ENCODE measurements around the gene OXLD1. TPM values are rescaled to one million over a fixed set of nuclear protein-coding genes. Genes with fewer than 3 reads are reported as not detected.

OXLD1 gene
- total RNA-seq, 2 experiments from 2014 or later, result 48.5 to 52.3 TPM

DNA sequence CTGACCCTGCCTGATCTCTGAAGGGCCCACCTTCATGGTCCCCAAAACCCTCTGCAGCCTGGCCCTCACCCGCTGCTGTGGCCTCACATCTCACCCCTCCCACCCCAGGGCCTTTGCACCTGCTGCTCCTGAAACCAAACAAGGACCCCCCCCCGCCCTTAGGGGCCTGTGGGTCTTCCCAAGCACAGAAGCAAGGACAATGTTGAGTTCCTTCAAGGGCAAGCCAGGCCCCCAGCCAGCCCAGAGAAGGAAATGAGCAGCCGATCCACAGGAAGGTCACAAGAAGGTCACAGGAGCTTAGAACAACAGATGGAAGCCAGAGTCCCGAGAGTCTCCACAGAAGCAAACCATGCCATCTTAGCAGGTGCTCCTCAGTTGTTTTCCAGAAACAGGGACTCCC lies 9.6 kb downstream of the OXLD1 start:
- peak overlapping the region; percentile 71 for H3K27ac Mint-ChIP-seq
- CTCF ChIA-PET, result interaction anchor here (0.7 kb wide), 1 partner anchor 56 kb away, joined by 4 read pairs; no protein-coding TSS in a partner anchor

GRCh38 chr17:81656118-81656743 lies 10.2 kb downstream of the OXLD1 start, which contains the start of gene PDE6G:
Gene PDE6G, minus strand, starts transcription at chr17:81656542. Its CDS starts 3,237 bp downstream, at chr17:81653305.
- POLR2A ChIA-PET, result interaction anchor here (1.5 kb wide), 1 partner anchor 10 kb away, joined by 4 read pairs; the partner anchor contains the start of genes CCDC137 and OXLD1
- Mint-ChIP-seq H3K36me3 (ENCODE audit: low read depth) (peaks cover 3% of the 10 kb centered on the region), H3K27me3 (ENCODE audit: low read depth) (no peaks in the 10 kb centered on the region), H3K4me3 (no peak within 1 kb of the TSS), H3K9me3 (ENCODE audit: insufficient read depth) (no peaks in the 10 kb centered on the region), H3K4me1 (ENCODE audit: low read depth) (peaks cover 56% of the 10 kb centered on the region), H3K27ac (peak within 1 kb of the TSS; percentile 71)
- CTCF ChIA-PET, result interaction anchor here (0.7 kb wide), 1 partner anchor 55 kb away, joined by 4 read pairs; no protein-coding TSS in a partner anchor
- ATAC-seq (no peak), DNase-seq (no peak)

More for the DNA sequence above, 9.6 kb downstream of the OXLD1 start:
- Mint-ChIP-seq H3K9me3 (ENCODE audit: insufficient read depth) (no peaks in the 10 kb centered on the region), H3K4me3 (no peak overlapping the region), H3K27me3 (ENCODE audit: low read depth) (no peaks in the 10 kb centered on the region), H3K36me3 (ENCODE audit: low read depth) (peaks cover 2% of the 10 kb centered on the region), H3K4me1 (ENCODE audit: low read depth) (peaks cover 54% of the 10 kb centered on the region)
- ATAC-seq, result no peak
- POLR2A ChIA-PET, result interaction anchor here (1.5 kb wide), 1 partner anchor 9 kb away, joined by 4 read pairs; the partner anchor contains the start of genes CCDC137 and OXLD1
- DNase-seq, result peak; percentile 31

GRCh38 chr17:81655378-81656117 lies 10.9 kb downstream of the OXLD1 start:
- Mint-ChIP-seq H3K27me3 (ENCODE audit: low read depth) (no peaks in the 10 kb centered on the region), H3K4me3 (no peak overlapping the region), H3K36me3 (ENCODE audit: low read depth) (peaks cover 3% of the 10 kb centered on the region), H3K4me1 (ENCODE audit: low read depth) (peaks cover 50% of the 10 kb centered on the region), H3K9me3 (ENCODE audit: insufficient read depth) (no peaks in the 10 kb centered on the region), H3K27ac (no peak overlapping the region)
- DNase-seq (no peak), ATAC-seq (no peak)
- CTCF ChIA-PET, result no interaction called here
- POLR2A ChIA-PET, result no interaction called here

GRCh38 chr17:81652906-81653771 lies 13.3 kb downstream of the OXLD1 start:
- CTCF ChIA-PET, result interaction anchor here (1.4 to 1.5 kb wide), 2 partner anchors 12 to 52 kb away, joined by 3 read pairs; no protein-coding TSS in a partner anchor
- H3K4me3 Mint-ChIP-seq, result peak overlapping the region; percentile 90
- H3K27ac Mint-ChIP-seq, result peak overlapping the region; percentile 96

DNA sequence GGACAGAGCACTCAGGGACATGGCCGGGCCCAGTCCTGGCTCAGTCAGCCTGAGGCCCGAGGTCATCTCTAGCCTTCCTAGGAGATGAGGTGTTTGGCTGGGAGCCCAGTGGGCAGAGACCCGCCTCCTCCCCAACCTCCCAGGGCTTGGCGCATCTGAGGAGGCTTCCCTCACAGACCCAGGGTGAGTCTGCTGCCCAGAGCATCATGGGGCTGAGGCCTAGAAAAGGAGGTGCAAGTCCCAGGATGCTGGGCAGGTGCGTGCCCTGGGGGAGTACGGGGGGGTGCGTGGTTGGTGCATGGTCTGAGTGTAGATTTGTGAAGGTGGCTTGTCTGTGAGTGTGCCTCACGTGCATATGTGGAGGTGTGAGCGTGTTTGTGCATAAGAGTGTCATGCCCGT lies 14.7 kb downstream of the OXLD1 start:
- Mint-ChIP-seq H3K36me3 (ENCODE audit: low read depth) (peaks cover 9% of the 10 kb centered on the region), H3K4me1 (ENCODE audit: low read depth) (peaks cover 41% of the 10 kb centered on the region), H3K4me3 (peak overlapping the region; percentile 23), H3K27ac (peak overlapping the region; percentile 67), H3K27me3 (ENCODE audit: low read depth) (peaks cover 21% of the 10 kb centered on the region), H3K9me3 (ENCODE audit: insufficient read depth) (no peaks in the 10 kb centered on the region)
- POLR2A ChIA-PET, result no interaction called here
- ATAC-seq, result no peak
- CTCF ChIA-PET, result no interaction called here
- no peak for DNase-seq

More at GRCh38 chr17:81652906-81653771, 13.3 kb downstream of the OXLD1 start:
- Mint-ChIP-seq H3K9me3 (ENCODE audit: insufficient read depth) (no peaks in the 10 kb centered on the region), H3K4me1 (ENCODE audit: low read depth) (peaks cover 50% of the 10 kb centered on the region), H3K27me3 (ENCODE audit: low read depth) (peaks cover 9% of the 10 kb centered on the region), H3K36me3 (ENCODE audit: low read depth) (peaks cover 5% of the 10 kb centered on the region)
- DNase-seq (peak; percentile 72), ATAC-seq (peak; percentile 74)
- POLR2A ChIA-PET, result interaction anchor here (1.0 to 1.6 kb wide), 3 partner anchors 10 to 13 kb away, joined by 6 to 12 read pairs (median 8); partner anchors contain the start of genes CCDC137 and OXLD1

- peaks cover 35% of the 10 kb centered on the region for H3K4me1 Mint-ChIP-seq (ENCODE audit: low read depth)
- H3K4me3 Mint-ChIP-seq, result no peak overlapping the region
- no peak overlapping the region for H3K27ac Mint-ChIP-seq
- no peaks in the 10 kb centered on the region for H3K9me3 Mint-ChIP-seq (ENCODE audit: insufficient read depth)
- peaks cover 22% of the 10 kb centered on the region for H3K27me3 Mint-ChIP-seq (ENCODE audit: low read depth)
- ChIA-PET POLR2A (no interaction called here), CTCF (no interaction called here)
- H3K36me3 Mint-ChIP-seq (ENCODE audit: low read depth), result peaks cover 9% of the 10 kb centered on the region
- no peak for DNase-seq
- no peak for ATAC-seq
These were observed 15.5 kb downstream of the OXLD1 start for GRCh38 chr17:81650951-81651350.

GRCh38 chr17:81648707-81649085 lies 17.7 kb downstream of the OXLD1 start:
- ATAC-seq, result no peak
- H3K27me3 Mint-ChIP-seq (ENCODE audit: low read depth), result peaks cover 22% of the 10 kb centered on the region
- peaks cover 9% of the 10 kb centered on the region for H3K36me3 Mint-ChIP-seq (ENCODE audit: low read depth)
- ChIA-PET POLR2A (interaction anchor here (1.4 kb wide), 1 partner anchor 18 kb away, joined by 3 read pairs; the partner anchor contains the start of gene CCDC137), CTCF (no interaction called here)
- peaks cover 17% of the 10 kb centered on the region for H3K4me1 Mint-ChIP-seq (ENCODE audit: low read depth)
- H3K27ac Mint-ChIP-seq, result no peak overlapping the region
- no peak overlapping the region for H3K4me3 Mint-ChIP-seq
- no peaks in the 10 kb centered on the region for H3K9me3 Mint-ChIP-seq (ENCODE audit: insufficient read depth)
- no peak for DNase-seq

DNA sequence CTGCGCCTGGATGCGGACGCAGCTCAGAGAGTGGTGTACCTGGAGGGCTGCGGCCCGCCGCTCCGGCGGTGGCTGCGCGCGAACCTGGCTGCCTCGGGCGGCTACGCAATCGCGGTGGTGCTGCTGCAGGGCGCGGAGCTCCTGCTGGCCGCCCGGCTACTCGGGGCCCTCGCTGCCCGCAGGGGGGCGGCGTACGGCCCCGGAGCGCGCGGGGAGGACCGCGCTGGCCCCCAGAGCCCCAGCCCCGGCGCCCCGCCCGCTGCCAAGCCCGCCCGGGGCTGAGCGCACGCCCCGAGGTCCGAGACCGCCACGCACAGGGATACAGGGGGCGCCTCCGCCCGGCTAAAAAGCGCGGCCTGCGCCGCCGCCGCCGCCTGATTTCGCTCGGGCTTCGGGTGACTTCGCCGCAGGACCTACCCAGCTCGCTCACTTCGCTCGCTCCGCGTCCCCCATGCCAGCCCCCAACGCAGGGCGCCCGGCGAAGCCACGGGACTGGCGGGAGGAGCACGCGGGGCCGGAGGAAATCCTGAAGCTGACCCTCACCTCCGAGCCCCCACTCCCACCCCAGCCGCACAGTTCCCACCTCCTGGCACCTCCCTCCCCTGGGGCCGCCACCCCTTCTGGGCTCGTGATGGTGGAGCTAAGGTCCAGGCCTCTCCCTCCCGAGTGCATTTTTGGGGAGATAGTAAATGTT lies 18.2 kb downstream of the OXLD1 start:
- Mint-ChIP-seq H3K4me1 (ENCODE audit: low read depth) (peaks cover 12% of the 10 kb centered on the region), H3K27ac (no peak overlapping the region), H3K36me3 (ENCODE audit: low read depth) (peaks cover 9% of the 10 kb centered on the region), H3K27me3 (ENCODE audit: low read depth) (peaks cover 22% of the 10 kb centered on the region), H3K9me3 (ENCODE audit: insufficient read depth) (no peaks in the 10 kb centered on the region), H3K4me3 (no peak overlapping the region)
- ATAC-seq, result no peak
- DNase-seq, result no peak
- CTCF ChIA-PET, result no interaction called here
- POLR2A ChIA-PET, result interaction anchor here (1.4 kb wide), 1 partner anchor 19 kb away, joined by 3 read pairs; the partner anchor contains the start of gene CCDC137

- H3K27me3 Mint-ChIP-seq (ENCODE audit: low read depth), result peaks cover 22% of the 10 kb centered on the region
- ATAC-seq, result no peak
- H3K4me1 Mint-ChIP-seq (ENCODE audit: low read depth), result peaks cover 6% of the 10 kb centered on the region
- H3K9me3 Mint-ChIP-seq (ENCODE audit: insufficient read depth), result no peaks in the 10 kb centered on the region
- POLR2A ChIA-PET, result no interaction called here
- no peak overlapping the region for H3K4me3 Mint-ChIP-seq
- no peak overlapping the region for H3K27ac Mint-ChIP-seq
- no peak for DNase-seq
- CTCF ChIA-PET, result no interaction called here
- H3K36me3 Mint-ChIP-seq (ENCODE audit: low read depth), result peaks cover 9% of the 10 kb centered on the region
These were observed 18.8 kb downstream of the OXLD1 start for GRCh38 chr17:81647640-81648012.

GRCh38 chr17:81646869-81647600 lies 19.4 kb downstream of the OXLD1 start:
- ATAC-seq (no peak), DNase-seq (no peak)
- no peaks in the 10 kb centered on the region for H3K9me3 Mint-ChIP-seq (ENCODE audit: insufficient read depth)
- peaks cover 22% of the 10 kb centered on the region for H3K27me3 Mint-ChIP-seq (ENCODE audit: low read depth)
- peaks cover 5% of the 10 kb centered on the region for H3K4me1 Mint-ChIP-seq (ENCODE audit: low read depth)
- ChIA-PET POLR2A (interaction anchor here (1.4 kb wide), 1 partner anchor 408 kb away, joined by 3 read pairs; the partner anchor contains the start of genes NDUFAF8 and TEPSIN), CTCF (no interaction called here)
- no peak overlapping the region for H3K4me3 Mint-ChIP-seq
- peaks cover 9% of the 10 kb centered on the region for H3K36me3 Mint-ChIP-seq (ENCODE audit: low read depth)
- no peak overlapping the region for H3K27ac Mint-ChIP-seq
